CD8-positive, alpha-beta memory T cell (primary cell): ENCODE data around the gene LTB4R. TPM values are rescaled to one million over a fixed set of nuclear protein-coding genes. Genes with fewer than 3 reads are reported as not detected.

Experiments
- CTCF ChIA-PET: fragments of 350-600 bp; sonication (Branson Sonifier 250); formaldehyde crosslinking; loops from one replicate; lab custom pipeline; 2021; ENCODE audit warnings: antibody characterized with exemption; lab: Charles Lee
- POLR2A ChIA-PET: fragments of 350-600 bp; sonication (Branson Sonifier 250); formaldehyde crosslinking; loops from one replicate; lab custom pipeline; 2021; ENCODE audit warnings: antibody characterized with exemption; lab: Charles Lee
- DNase-seq, 5 donors: peaks; one replicate each; pipeline versions ENCODE4 v3.0.0 to v3.0.0-alpha.2; 2020 to 2022; ENCODE audit warnings: mixed read lengths in 1 of 5
- H3K27ac ChIP-seq: one replicate; pipeline ENCODE4 v1.7.0; 2013; ENCODE audit warnings: low read depth, mild to moderate bottlenecking, low read length, moderate library complexity
- H3K27me3 ChIP-seq: 2 replicates; pipeline ENCODE4 v1.7.0; 2013; ENCODE audit warnings: low read length, mild to moderate bottlenecking; ENCODE audit not compliant: insufficient read depth, poor library complexity, severe bottlenecking
- H3K36me3 ChIP-seq: 2 replicates; pipeline ENCODE4 v1.7.0; 2013; ENCODE audit warnings: mild to moderate bottlenecking, low read length, moderate library complexity; ENCODE audit not compliant: insufficient read depth
- H3K4me1 ChIP-seq: 2 replicates; pipeline ENCODE4 v1.7.0; 2013; ENCODE audit warnings: mild to moderate bottlenecking, low read length, moderate library complexity; ENCODE audit not compliant: insufficient read depth
- H3K4me3 ChIP-seq: 2 replicates; pipeline ENCODE4 v1.7.0; 2013; ENCODE audit warnings: mild to moderate bottlenecking, low read length
- H3K9me3 ChIP-seq: 2 replicates; pipeline ENCODE4 v1.7.0; 2013; ENCODE audit warnings: mild to moderate bottlenecking, low read length
- H3K27ac Mint-ChIP-seq, 8 donors: one replicate each; pipeline ENCODE4 v1.8.0; 2020 to 2021; ENCODE audit warnings: mixed read lengths in 8 of 8, mild to moderate bottlenecking in 6 of 8, inconsistent platforms in 3 of 8, moderate library complexity in 3 of 8
- H3K27me3 Mint-ChIP-seq, 2 donors: one replicate each; pipeline ENCODE4 v1.8.0; 2020 to 2021; ENCODE audit warnings: mixed read lengths in 2 of 2, mild to moderate bottlenecking in 1 of 2, moderate library complexity in 1 of 2
- H3K36me3 Mint-ChIP-seq, 3 donors: one replicate each; pipeline ENCODE4 v1.8.0; 2020 to 2021; ENCODE audit warnings: mixed read lengths in 3 of 3, inconsistent platforms in 1 of 3, mild to moderate bottlenecking in 1 of 3
- H3K4me1 Mint-ChIP-seq, 3 donors: one replicate each; pipeline ENCODE4 v1.8.0; 2020 to 2021; ENCODE audit warnings: mixed read lengths in 3 of 3, inconsistent platforms in 1 of 3, mild to moderate bottlenecking in 1 of 3
- H3K4me3 Mint-ChIP-seq, 7 donors: one replicate each; pipeline ENCODE4 v1.8.0; 2020 to 2021; ENCODE audit warnings: mixed read lengths in 7 of 7, mild to moderate bottlenecking in 6 of 7, moderate library complexity in 4 of 7, inconsistent platforms in 2 of 7
- H3K9me3 Mint-ChIP-seq, 5 donors: one replicate each; pipeline ENCODE4 v1.8.0; 2020 to 2022; ENCODE audit warnings: mixed read lengths in 5 of 5, mild to moderate bottlenecking in 3 of 5, moderate library complexity in 2 of 5, inconsistent platforms in 1 of 5
- polyA plus RNA-seq: library from polyadenylated mRNA; unstranded; fragments of 300-500 nt; fragmentation: Illumina TruSeq; gene quantifications from one replicate; pipeline ENCODE4 v1.2.3, GENCODE V29; 2021
- total RNA-seq, 2 experiments: library from RNA; stranded (reverse); gene quantifications; one replicate each; pipeline ENCODE4 v1.2.3, GENCODE V29; 2021

Gene LTB4R
- total and polyA plus RNA-seq, 3 experiments from 2014 or later = 9.8 to 12.3 (median 10.3) TPM

DNA sequence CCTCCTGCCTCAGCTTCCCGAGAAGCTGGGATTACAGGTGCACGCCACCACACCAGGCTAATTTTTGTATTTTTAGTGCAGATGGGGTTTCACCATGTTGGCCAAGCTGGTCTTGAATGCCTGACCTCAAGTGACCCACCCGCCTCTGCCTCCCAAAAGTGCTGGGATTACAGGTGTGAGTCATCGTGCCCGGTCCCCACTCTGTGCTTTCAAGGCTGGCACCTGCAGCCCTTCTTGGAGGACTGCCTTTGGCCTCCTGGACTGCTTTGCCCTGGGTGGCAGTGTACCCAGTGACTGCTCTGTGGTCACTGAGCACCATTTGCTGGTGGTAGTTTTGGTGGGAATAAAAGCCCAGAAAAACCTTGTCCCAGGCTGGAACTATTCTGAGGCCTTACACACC lies 24.3 kb upstream of the LTB4R start:
- Histone ChIP-seq H3K27ac (no peak overlapping the region), H3K27me3 (no peaks in the 10 kb centered on the region), H3K4me1 (no peaks in the 10 kb centered on the region), H3K9me3 (no peaks in the 10 kb centered on the region), H3K4me3 (no peak overlapping the region), H3K36me3 (peaks cover 21% of the 10 kb centered on the region)
- Mint-ChIP-seq H3K9me3 (no peaks in the 10 kb centered on the region), H3K4me3 (no peak overlapping the region), H3K4me1 (peaks cover 0 to 15% (median 1%) of the 10 kb centered on the region in 3 donors), H3K36me3 (peaks cover 0 to 29% (median 14%) of the 10 kb centered on the region in 3 donors), H3K27ac (peak overlapping the region in 1 of 8 donors; percentile 10), H3K27me3 (peaks cover 0 to 2% of the 10 kb centered on the region in 2 donors)
- ChIA-PET CTCF (interaction anchor here (1.7 kb wide), 1 partner anchor 15 kb away, joined by 5 read pairs; the partner anchor contains the start of gene RABGGTA), POLR2A (no interaction called here)
- DNase-seq = no peak

DNA sequence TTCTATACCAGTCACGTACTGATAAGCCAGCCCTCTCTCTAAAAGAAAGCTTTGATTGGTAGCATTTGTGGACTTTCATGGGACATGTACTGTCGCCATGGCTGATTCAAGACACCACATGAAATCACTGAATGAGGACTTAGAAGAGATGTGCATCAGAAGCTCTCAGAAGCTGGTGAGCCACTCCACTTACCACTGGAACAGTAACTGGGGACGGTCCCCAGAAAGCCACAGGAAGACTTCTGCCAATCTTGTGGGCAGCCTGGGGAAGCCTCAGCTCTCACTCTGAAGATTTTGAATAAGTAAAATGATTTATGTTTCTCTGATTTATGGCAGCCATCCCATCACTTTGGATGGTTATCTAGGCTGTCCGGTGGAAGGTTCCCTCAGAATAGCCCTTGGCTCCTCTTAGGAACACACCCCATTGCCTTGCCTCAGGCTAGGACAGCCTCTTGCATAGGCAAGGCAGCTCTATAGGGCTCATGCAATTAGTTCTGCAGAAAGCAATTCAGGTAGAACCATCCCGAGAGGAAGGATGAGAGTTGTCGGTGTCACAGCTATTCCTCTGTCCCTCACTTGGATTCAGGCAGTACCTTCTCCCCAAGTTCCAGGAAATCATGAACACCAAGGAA lies 21.5 kb upstream of the LTB4R start:
- ChIA-PET POLR2A (no interaction called here), CTCF (interaction anchor here (1.1 to 4.5 kb wide), 4 partner anchors 10 to 45 kb away, joined by 3 to 33 read pairs (median 4); partner anchors contain the start of genes CIDEB, DHRS1, NOP9 and TINF2)
- Mint-ChIP-seq H3K4me3 (no peak overlapping the region), H3K27me3 (peaks cover 0 to 2% of the 10 kb centered on the region in 2 donors), H3K27ac (peak overlapping the region in 3 of 8 donors; percentile 15 to 73 (median 50)), H3K36me3 (peaks cover 0 to 48% (median 14%) of the 10 kb centered on the region in 3 donors), H3K4me1 (peaks cover 0 to 15% (median 1%) of the 10 kb centered on the region in 3 donors), H3K9me3 (no peaks in the 10 kb centered on the region)
- Histone ChIP-seq H3K9me3 (no peaks in the 10 kb centered on the region), H3K4me3 (no peak overlapping the region), H3K36me3 (peaks cover 29% of the 10 kb centered on the region), H3K4me1 (no peaks in the 10 kb centered on the region), H3K27me3 (no peaks in the 10 kb centered on the region), H3K27ac (no peak overlapping the region)
- DNase-seq = no peak

DNA sequence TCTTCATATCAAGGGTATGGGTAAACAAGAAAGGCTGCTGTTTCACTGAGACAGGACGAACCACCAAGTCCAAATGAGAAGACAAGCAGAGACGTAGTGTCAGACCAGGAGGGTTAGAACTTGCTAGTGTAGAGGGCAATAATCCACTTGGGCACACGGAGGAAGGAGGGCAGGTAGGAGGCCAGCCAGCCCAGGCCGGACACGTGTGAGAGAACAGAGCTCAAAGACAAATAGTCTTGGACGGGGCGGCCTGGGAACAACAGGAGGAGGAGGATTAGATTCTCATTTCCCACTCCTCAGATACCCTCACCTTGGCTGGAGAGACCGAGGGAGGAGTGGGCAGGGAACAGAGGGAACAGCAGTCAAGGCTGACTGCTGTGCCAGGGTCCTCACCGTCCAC lies 20.6 kb upstream of the LTB4R start:
- DNase-seq = no peak
- CTCF ChIA-PET = interaction anchor here (1.8 to 4.5 kb wide), 2 partner anchors 9 to 46 kb away, joined by 6 to 33 read pairs; partner anchors contain the start of genes DHRS1, NOP9 and TINF2

DNA sequence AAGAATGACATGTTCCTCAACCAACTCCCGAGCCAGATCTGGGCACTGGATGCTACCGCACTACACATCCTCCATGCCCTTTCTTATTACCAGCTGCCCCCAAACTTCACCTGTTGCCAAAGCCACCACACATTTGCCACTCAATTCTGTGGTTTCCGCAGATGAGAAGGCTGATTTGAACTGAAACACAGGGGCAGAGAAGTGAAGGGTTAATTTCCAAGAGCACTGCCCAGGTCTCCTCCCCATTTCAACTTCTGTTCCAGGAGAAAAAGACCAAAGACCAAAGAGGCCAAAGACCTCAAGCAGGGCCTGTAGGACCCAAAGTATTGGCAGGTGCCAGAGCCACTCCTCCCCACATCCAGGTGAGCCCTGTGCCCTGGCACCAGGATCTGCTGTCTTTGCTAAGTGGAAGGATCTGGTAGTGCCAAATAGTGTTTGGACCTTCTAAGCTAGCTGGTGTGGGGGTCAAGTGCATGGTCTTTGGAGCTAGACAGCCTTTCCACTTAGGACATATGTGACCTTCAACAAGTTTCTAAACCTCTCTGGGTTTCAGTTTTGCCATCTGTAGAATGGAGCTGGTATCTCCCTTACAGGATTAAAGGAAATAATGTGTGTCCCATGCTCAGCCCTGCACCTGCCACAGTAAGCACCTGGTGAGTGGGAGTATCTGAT lies 19.7 kb upstream of the LTB4R start:
- Mint-ChIP-seq H3K4me1 (peaks cover 2 to 22% (median 3%) of the 10 kb centered on the region in 3 donors), H3K36me3 (peaks cover 3 to 67% (median 16%) of the 10 kb centered on the region in 3 donors), H3K27ac (peak overlapping the region in 1 of 8 donors; percentile 36), H3K4me3 (no peak overlapping the region), H3K27me3 (no peaks in the 10 kb centered on the region), H3K9me3 (no peaks in the 10 kb centered on the region)
- CTCF ChIA-PET = interaction anchor here (1.2 to 4.5 kb wide), 4 partner anchors 8 to 47 kb away, joined by 3 to 33 read pairs (median 8); partner anchors contain the start of genes CIDEB, DHRS1, LTB4R2 and NOP9
- H3K4me3 ChIP-seq = no peak overlapping the region
- H3K27me3 ChIP-seq = no peaks in the 10 kb centered on the region
- POLR2A ChIA-PET = no interaction called here
- H3K27ac ChIP-seq = no peak overlapping the region
- H3K4me1 ChIP-seq = peaks cover 2% of the 10 kb centered on the region
- H3K9me3 ChIP-seq = no peaks in the 10 kb centered on the region
- DNase-seq = no peak
- H3K36me3 ChIP-seq = peaks cover 39% of the 10 kb centered on the region

More for the DNA sequence above, 20.6 kb upstream of the LTB4R start:
- H3K36me3 ChIP-seq = peaks cover 32% of the 10 kb centered on the region
- no peaks in the 10 kb centered on the region for H3K9me3 Mint-ChIP-seq
- POLR2A ChIA-PET = no interaction called here
- no peak overlapping the region for H3K4me3 ChIP-seq
- peak overlapping the region in 2 of 8 donors; percentile 14 to 66 for H3K27ac Mint-ChIP-seq
- H3K27me3 ChIP-seq = no peaks in the 10 kb centered on the region
- H3K4me1 ChIP-seq = no peaks in the 10 kb centered on the region
- no peak overlapping the region for H3K27ac ChIP-seq
- peaks cover 0 to 2% of the 10 kb centered on the region in 2 donors for H3K27me3 Mint-ChIP-seq
- H3K36me3 Mint-ChIP-seq = peaks cover 0 to 58% (median 18%) of the 10 kb centered on the region in 3 donors
- H3K4me1 Mint-ChIP-seq = peaks cover 0 to 15% (median 1%) of the 10 kb centered on the region in 3 donors
- no peaks in the 10 kb centered on the region for H3K9me3 ChIP-seq
- H3K4me3 Mint-ChIP-seq = no peak overlapping the region

DNA sequence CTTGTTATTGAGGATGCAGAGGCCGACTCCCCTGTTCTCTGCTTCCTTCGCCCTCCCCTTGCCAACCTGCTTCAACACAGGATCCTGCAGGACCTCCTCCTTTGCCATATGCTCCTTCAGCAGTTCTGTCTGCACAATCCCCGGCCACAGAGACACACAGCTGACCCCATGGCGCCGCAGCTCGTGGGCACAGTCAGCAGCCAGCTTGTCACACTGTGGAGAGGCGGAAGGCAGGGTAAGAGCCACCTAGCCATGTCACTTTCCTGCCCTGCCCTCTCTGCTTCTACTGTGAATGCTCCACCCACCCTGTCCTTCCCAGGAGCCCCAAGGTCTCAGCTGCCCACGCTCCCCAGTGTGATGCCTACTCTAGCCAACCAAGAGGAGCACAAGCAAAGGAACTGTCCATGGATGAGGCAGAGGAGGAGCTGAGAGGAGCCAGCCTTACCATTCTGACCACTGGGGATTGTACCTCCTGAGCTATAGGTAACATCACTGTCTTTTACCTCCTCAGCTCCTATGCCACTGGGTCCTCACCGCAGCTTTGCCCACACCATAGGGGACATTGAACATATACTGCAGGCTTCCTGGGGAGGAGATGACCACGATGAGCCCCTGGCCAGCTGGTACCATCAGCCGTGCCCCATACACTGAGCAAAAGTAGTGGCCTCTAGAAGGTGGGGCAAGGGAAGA lies 19.0 kb upstream of the LTB4R start:
- peaks cover 5 to 70% (median 18%) of the 10 kb centered on the region in 3 donors for H3K36me3 Mint-ChIP-seq
- H3K27ac Mint-ChIP-seq = peak overlapping the region in 1 of 8 donors; percentile 81
- H3K4me3 Mint-ChIP-seq = no peak overlapping the region
- no peaks in the 10 kb centered on the region for H3K9me3 Mint-ChIP-seq
- H3K4me1 Mint-ChIP-seq = peaks cover 8 to 28% (median 10%) of the 10 kb centered on the region in 3 donors
- Histone ChIP-seq H3K27ac (no peak overlapping the region), H3K9me3 (no peaks in the 10 kb centered on the region), H3K4me3 (no peak overlapping the region), H3K4me1 (peaks cover 8% of the 10 kb centered on the region), H3K36me3 (peaks cover 39% of the 10 kb centered on the region), H3K27me3 (no peaks in the 10 kb centered on the region)
- DNase-seq = no peak
- CTCF ChIA-PET = interaction anchor here (1.0 to 4.5 kb wide), 5 partner anchors 15 to 48 kb away, joined by 3 to 33 read pairs (median 5); partner anchors contain the start of genes CIDEB, LTB4R2 and TINF2
- H3K27me3 Mint-ChIP-seq = no peaks in the 10 kb centered on the region
- POLR2A ChIA-PET = no interaction called here

DNA sequence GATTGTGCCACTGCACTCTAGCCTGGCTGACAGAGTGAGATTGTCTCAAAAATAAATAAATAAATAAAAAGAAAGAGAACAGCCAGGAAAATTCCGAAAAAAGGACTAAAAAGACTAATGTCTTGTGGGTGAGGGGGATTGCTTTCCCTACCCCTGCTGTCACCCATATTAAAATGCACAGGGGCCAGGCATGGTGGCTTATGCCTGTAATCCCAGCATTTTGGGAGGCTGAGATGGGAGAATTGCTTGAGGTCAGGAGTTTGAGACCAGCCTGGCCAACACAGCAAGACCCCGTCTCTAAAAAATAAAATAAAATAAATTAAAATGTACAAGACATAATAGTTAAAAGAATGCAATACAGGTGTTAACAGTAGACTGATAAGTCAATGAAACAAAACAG lies 17.8 kb upstream of the LTB4R start:
- H3K27ac Mint-ChIP-seq = no peak overlapping the region
- POLR2A ChIA-PET = interaction anchor here (0.5 kb wide), 1 partner anchor 11 kb away, joined by 4 read pairs; no protein-coding TSS in a partner anchor
- Histone ChIP-seq H3K36me3 (peaks cover 39% of the 10 kb centered on the region), H3K4me3 (no peak overlapping the region), H3K9me3 (no peaks in the 10 kb centered on the region), H3K4me1 (peaks cover 20% of the 10 kb centered on the region), H3K27me3 (no peaks in the 10 kb centered on the region), H3K27ac (no peak overlapping the region)
- peaks cover 5 to 71% (median 18%) of the 10 kb centered on the region in 3 donors for H3K36me3 Mint-ChIP-seq
- H3K9me3 Mint-ChIP-seq = no peaks in the 10 kb centered on the region
- DNase-seq = no peak
- H3K4me1 Mint-ChIP-seq = peaks cover 16 to 36% (median 17%) of the 10 kb centered on the region in 3 donors
- no peaks in the 10 kb centered on the region for H3K27me3 Mint-ChIP-seq
- CTCF ChIA-PET = interaction anchor here (1.0 to 4.5 kb wide), 4 partner anchors 14 to 49 kb away, joined by 3 to 33 read pairs (median 8); partner anchors contain the start of genes CIDEB and TINF2
- H3K4me3 Mint-ChIP-seq = no peak overlapping the region

DNA sequence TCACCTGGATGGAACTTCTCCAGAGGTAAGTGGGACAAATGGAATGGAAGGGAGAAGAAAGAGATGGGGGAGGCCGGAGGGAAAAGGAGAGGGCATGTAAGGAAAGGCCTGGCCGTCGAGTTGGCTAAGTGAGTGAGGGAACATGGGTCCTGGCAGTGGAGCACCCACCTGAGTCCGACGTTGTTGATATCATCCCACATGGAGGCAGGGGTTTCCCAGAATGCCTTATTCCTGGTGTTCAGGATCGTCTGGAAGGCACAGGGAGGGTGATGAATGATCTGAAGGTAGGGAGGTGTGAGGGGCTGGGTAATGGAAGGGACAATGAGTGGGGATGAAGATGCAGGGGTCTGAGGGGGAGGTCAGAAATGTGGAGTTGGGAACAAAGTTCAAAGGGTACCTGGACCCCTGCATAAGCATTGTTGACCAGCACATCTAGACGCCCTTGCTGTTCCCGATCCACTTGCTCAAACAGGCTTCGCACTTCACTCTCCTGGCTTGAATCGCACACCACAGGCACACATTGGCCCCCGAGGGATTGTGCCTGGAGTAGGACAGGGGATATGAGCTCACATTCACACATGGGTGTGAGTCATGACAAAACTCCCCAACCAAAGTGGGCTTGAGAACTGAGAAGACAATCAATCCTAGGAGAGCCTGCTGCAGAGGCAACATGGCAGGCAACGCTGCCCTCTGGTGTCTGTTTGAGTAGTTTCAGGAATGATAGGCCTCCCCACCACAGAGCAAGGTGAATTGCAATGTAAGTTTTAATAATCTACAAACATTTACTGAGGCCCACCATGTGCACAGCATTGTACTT lies 14.8 kb upstream of the LTB4R start:
- Histone ChIP-seq H3K36me3 (peaks cover 25% of the 10 kb centered on the region), H3K4me1 (peaks cover 45% of the 10 kb centered on the region), H3K27me3 (no peaks in the 10 kb centered on the region), H3K4me3 (no peak overlapping the region), H3K9me3 (no peaks in the 10 kb centered on the region), H3K27ac (no peak overlapping the region)
- CTCF ChIA-PET = interaction anchor here (0.5 to 10.5 kb wide), 13 partner anchors 13 to 187 kb away, joined by 3 to 151 read pairs (median 6); partner anchors contain the start of genes ADCY4, CIDEB, LTB4R and LTB4R2
- H3K36me3 Mint-ChIP-seq = peaks cover 5 to 63% (median 7%) of the 10 kb centered on the region in 3 donors
- peak; percentile 52 to 80 (median 68) for DNase-seq
- peak overlapping the region; percentile 50 to 97 (median 84) for H3K27ac Mint-ChIP-seq
- peak overlapping the region in 3 of 7 donors; percentile 5 to 63 (median 61) for H3K4me3 Mint-ChIP-seq
- H3K4me1 Mint-ChIP-seq = peaks cover 39 to 50% (median 46%) of the 10 kb centered on the region in 3 donors
- no peaks in the 10 kb centered on the region for H3K9me3 Mint-ChIP-seq
- POLR2A ChIA-PET = interaction anchor here (0.5 to 4.4 kb wide), 2 partner anchors 31 to 54 kb away, joined by 3 to 30 read pairs; partner anchors contain the start of gene TINF2
- H3K27me3 Mint-ChIP-seq = no peaks in the 10 kb centered on the region
